Measurements from ENCODE around the gene NFATC3. TPM values are rescaled to one million over a fixed set of nuclear protein-coding genes. Genes with fewer than 3 reads are reported as not detected.

The NFATC3 gene
- total RNA-seq, 2 donors from 2014 or later: 51.1 to 56.7 TPM

DNA sequence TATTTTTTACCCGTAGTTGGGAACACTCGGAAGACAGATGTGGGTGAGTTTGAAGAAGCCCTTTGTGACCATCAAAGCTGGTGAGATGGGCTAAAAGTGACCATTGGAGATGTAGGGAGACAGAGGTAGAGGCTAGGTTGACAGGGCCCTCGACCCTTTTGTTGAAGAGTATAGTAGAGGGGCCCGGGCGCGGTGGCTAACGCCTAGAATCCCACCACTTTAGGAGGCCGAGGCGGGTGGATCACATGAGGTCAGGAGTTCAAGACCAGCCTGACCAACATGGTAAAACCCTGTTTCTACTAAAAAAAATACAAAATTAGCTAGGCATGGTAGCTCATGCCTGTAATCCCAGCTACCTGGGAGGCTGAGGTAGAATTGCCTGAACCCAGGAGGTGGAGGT, 16.2 kb upstream of the NFATC3 start:
- no peaks in the 10 kb centered on the region for H3K9me3 ChIP-seq
- TF ChIP-seq CTCF (IDR thresholded peaks at IDR 0.05): no peak
- peaks cover 13 to 28% of the 10 kb centered on the region in 2 donors for H3K4me1 ChIP-seq (ENCODE audit: control insufficient read depth in 1 of 2, low read depth in 2 of 2)
- no peaks in the 10 kb centered on the region for H3K27me3 ChIP-seq (replicated peaks; ENCODE audit: insufficient read depth)
- no peak overlapping the region for H3K27ac ChIP-seq
- no peak overlapping the region for H3K4me3 ChIP-seq
- H3K36me3 ChIP-seq: peaks cover 21% of the 10 kb centered on the region
- ATAC-seq (ENCODE audit: insufficient number of reproducible peaks, low FRiP score, low read depth) (no peak), DNase-seq (ENCODE audit: low spot score) (no peak)

DNA sequence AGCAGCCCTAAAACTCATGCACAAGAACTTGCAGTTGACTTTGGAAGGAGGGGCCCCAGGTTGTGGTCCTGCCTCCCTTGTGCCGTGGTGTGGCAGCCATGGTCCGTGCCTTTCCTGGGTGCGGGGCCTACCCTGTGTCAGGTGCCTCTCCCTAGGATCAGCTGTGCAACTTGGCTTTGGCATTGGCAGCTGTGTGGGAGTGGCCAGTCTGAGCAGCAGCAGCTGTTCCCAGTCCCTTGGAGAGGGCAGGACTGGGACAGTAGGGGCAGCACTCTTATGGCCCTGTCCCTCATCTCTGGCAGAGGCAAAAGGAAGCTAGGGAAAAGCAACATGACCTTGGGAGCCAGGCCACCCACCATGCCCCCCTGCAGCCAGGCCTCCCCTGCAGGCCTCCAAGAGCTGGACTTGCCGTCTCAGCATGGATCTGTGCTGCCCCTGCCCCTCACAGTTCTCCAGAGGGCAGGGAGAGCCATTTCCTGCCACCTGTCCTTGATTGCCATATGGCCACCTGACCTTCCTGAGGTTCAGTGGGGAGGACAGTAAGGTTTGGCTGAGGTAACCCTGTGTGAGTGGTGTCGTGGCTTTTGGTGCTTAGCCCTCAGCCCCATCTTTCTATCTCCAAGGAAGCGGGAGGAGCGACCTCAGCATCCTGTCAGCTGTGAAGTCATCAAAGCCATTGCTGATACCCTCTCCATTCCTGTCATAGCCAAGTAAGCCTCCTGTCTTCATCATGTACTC, 15.5 kb upstream of the NFATC3 start:
- Histone ChIP-seq H3K9me3 (no peaks in the 10 kb centered on the region), H3K36me3 (peaks cover 27% of the 10 kb centered on the region), H3K27ac (no peak overlapping the region), H3K27me3 (replicated peaks; ENCODE audit: insufficient read depth) (no peaks in the 10 kb centered on the region), H3K4me1 (ENCODE audit: control insufficient read depth in 1 of 2, low read depth in 2 of 2) (peaks cover 6 to 20% of the 10 kb centered on the region in 2 donors), H3K4me3 (no peak overlapping the region)
- DNase-seq (ENCODE audit: low spot score) (no peak), ATAC-seq (ENCODE audit: insufficient number of reproducible peaks, low FRiP score, low read depth) (no peak)
- no peak for TF ChIP-seq CTCF (IDR thresholded peaks at IDR 0.05)

DNA sequence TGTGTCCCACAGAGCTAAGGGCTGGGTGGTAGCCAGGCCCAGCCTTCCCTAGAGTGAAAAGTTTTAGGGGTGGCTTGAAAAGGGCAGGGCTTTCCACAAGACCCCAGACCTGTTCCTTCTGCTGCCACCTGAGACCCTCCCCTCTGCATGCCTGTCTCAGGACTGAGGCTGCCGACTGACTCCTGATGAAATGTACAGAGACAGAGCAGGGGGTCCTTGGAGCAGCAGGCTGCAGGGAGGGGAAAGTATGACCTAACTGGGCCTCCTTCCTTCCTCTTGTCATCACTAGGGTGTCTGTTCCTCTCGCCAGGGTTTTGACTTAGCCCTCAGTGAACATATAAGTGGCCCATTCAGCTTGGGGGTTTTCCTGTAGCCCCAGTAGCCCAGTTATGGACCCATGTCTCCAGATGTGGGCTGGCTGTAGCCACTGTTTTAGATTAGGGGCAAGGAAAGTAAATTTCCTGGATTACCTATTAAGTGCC, 14.9 kb upstream of the NFATC3 start:
- no peak for TF ChIP-seq CTCF (IDR thresholded peaks at IDR 0.05)
- Histone ChIP-seq H3K27me3 (replicated peaks; ENCODE audit: insufficient read depth) (no peaks in the 10 kb centered on the region), H3K27ac (no peak overlapping the region), H3K4me1 (ENCODE audit: control insufficient read depth in 1 of 2, low read depth in 2 of 2) (peaks cover 2 to 14% of the 10 kb centered on the region in 2 donors), H3K9me3 (no peaks in the 10 kb centered on the region), H3K36me3 (peaks cover 27% of the 10 kb centered on the region), H3K4me3 (no peak overlapping the region)
- ATAC-seq (ENCODE audit: insufficient number of reproducible peaks, low FRiP score, low read depth) (no peak), DNase-seq (ENCODE audit: low spot score) (no peak)

GRCh38 chr16:68070806-68071517, 14.2 kb upstream of the NFATC3 start:
- no peak overlapping the region for H3K27ac ChIP-seq
- no peak for TF ChIP-seq CTCF (IDR thresholded peaks at IDR 0.05)
- ATAC-seq (ENCODE audit: insufficient number of reproducible peaks, low FRiP score, low read depth): no peak
- peaks cover 27% of the 10 kb centered on the region for H3K36me3 ChIP-seq
- H3K9me3 ChIP-seq: no peaks in the 10 kb centered on the region
- DNase-seq (ENCODE audit: low spot score): no peak
- peaks cover 2 to 8% of the 10 kb centered on the region in 2 donors for H3K4me1 ChIP-seq (ENCODE audit: control insufficient read depth in 1 of 2, low read depth in 2 of 2)
- no peak overlapping the region for H3K4me3 ChIP-seq
- no peaks in the 10 kb centered on the region for H3K27me3 ChIP-seq (replicated peaks; ENCODE audit: insufficient read depth)

- H3K4me1 ChIP-seq (ENCODE audit: control insufficient read depth in 1 of 2, low read depth in 2 of 2): peaks cover 0 to 2% of the 10 kb centered on the region in 2 donors
- H3K27me3 ChIP-seq (replicated peaks; ENCODE audit: insufficient read depth): no peaks in the 10 kb centered on the region
- TF ChIP-seq CTCF (IDR thresholded peaks at IDR 0.05): no peak
- H3K36me3 ChIP-seq: peaks cover 27% of the 10 kb centered on the region
- DNase-seq (ENCODE audit: low spot score) (no peak), ATAC-seq (ENCODE audit: insufficient number of reproducible peaks, low FRiP score, low read depth) (no peak)
- no peak overlapping the region for H3K27ac ChIP-seq
- no peaks in the 10 kb centered on the region for H3K9me3 ChIP-seq
- H3K4me3 ChIP-seq: no peak overlapping the region
These were observed 13.7 kb upstream of the NFATC3 start for GRCh38 chr16:68071518-68071901.

Data from thoracic aorta (tissue), 2 donors.